ENCODE data around the gene HMCN2. TPM values are rescaled to one million over a fixed set of nuclear protein-coding genes. Genes with fewer than 3 reads are reported as not detected.

The HMCN2 gene
- total and polyA plus RNA-seq, 2 donors (not counting 1 experiment from before 2014, with no cell fraction given), result 0.01 TPM; not detected in 1

- TF ChIP-seq CTCF (IDR thresholded peaks at IDR 0.05), result no peak
- TF ChIP-seq EZH2 (IDR thresholded peaks at IDR 0.05; ENCODE audit: borderline replicate concordance, insufficient read depth, low read depth, low read length, poor library complexity, severe bottlenecking), result no peak
- CTCF ChIA-PET, result no interaction called here
- 92% methylated on average over 6 of the region's 13 CpGs for WGBS (ENCODE audit: insufficient coverage)
These were observed 25.0 kb downstream of the HMCN2 start for GRCh38 chr9:130290291-130291181.

GRCh38 chr9:130291474-130291873 lies 25.9 kb downstream of the HMCN2 start:
- DNase-seq (no peak), ATAC-seq (ENCODE audit: low read depth) (no peak)
- H3K4me1 ChIP-seq (ENCODE audit: control insufficient read depth in 2 of 2, insufficient read depth in 2 of 2, low read length in 2 of 2), result no peaks in the 10 kb centered on the region
- Mint-ChIP-seq H3K9me3 (ENCODE audit: insufficient read depth) (no peaks in the 10 kb centered on the region), H3K27me3 (peaks cover 21% of the 10 kb centered on the region), H3K27ac (no peak overlapping the region), H3K4me1 (no peaks in the 10 kb centered on the region), H3K4me3 (no peak overlapping the region)
- H2AFZ ChIP-seq (ENCODE audit: insufficient read depth, low read depth, low read length, poor library complexity, severe bottlenecking), result no peak overlapping the region
- H4K20me1 ChIP-seq (ENCODE audit: control insufficient read depth, insufficient read depth, low read length, poor library complexity, severe bottlenecking), result no peaks in the 10 kb centered on the region
- intact Hi-C loops (cut with micrococcal nuclease), result no loop called here
- no peaks in the 10 kb centered on the region for H3K9me3 ChIP-seq (ENCODE audit: control extremely low read depth in 1 of 3, control insufficient read depth in 2 of 3, insufficient read depth in 1 of 3, low read length in 2 of 3)
- TF ChIP-seq EZH2 (IDR thresholded peaks at IDR 0.05; ENCODE audit: borderline replicate concordance, insufficient read depth, low read depth, low read length, poor library complexity, severe bottlenecking), result no peak
- no peak for TF ChIP-seq CTCF (IDR thresholded peaks at IDR 0.05)
- POLR2A ChIA-PET, result no interaction called here
- H3K4me3 ChIP-seq (ENCODE audit: control extremely low read depth in 1 of 5, extremely low read depth in 1 of 5, insufficient read depth in 1 of 5, low read depth in 2 of 5, low read length in 4 of 5), result no peak overlapping the region
- H3K27me3 ChIP-seq (replicated peaks in 1 of 4; ENCODE audit: control extremely low read depth in 1 of 4, control insufficient read depth in 3 of 4, insufficient read depth in 4 of 4, low read length in 3 of 4), result no peaks in the 10 kb centered on the region
- CTCF ChIA-PET, result no interaction called here
- no peaks in the 10 kb centered on the region for H3K36me3 ChIP-seq (replicated peaks in 1 of 2; ENCODE audit: control extremely low read depth in 1 of 2, control insufficient read depth in 1 of 2, extremely low read depth in 1 of 2, insufficient read depth in 2 of 2, low read length in 1 of 2)
- H3K9ac ChIP-seq (ENCODE audit: low read length), result no peak overlapping the region
- H3K4me2 ChIP-seq (replicated peaks; ENCODE audit: low read depth, low read length, poor library complexity, severe bottlenecking), result no peak overlapping the region
- H3K27ac ChIP-seq (ENCODE audit: low read length in 2 of 2), result no peak overlapping the region
- 80% methylated on average over 1 of the region's 5 CpGs for WGBS (ENCODE audit: insufficient coverage)
- no peaks in the 10 kb centered on the region for H3K79me2 ChIP-seq (ENCODE audit: control insufficient read depth, insufficient read depth, low read length)

More at GRCh38 chr9:130290291-130291181, 25.0 kb downstream of the HMCN2 start:
- H4K20me1 ChIP-seq (ENCODE audit: control insufficient read depth, insufficient read depth, low read length, poor library complexity, severe bottlenecking), result no peaks in the 10 kb centered on the region
- no peaks in the 10 kb centered on the region for H3K4me1 ChIP-seq (ENCODE audit: control insufficient read depth in 2 of 2, insufficient read depth in 2 of 2, low read length in 2 of 2)
- H2AFZ ChIP-seq (ENCODE audit: insufficient read depth, low read depth, low read length, poor library complexity, severe bottlenecking), result no peak overlapping the region
- Mint-ChIP-seq H3K4me3 (no peak overlapping the region), H3K4me1 (no peaks in the 10 kb centered on the region), H3K9me3 (ENCODE audit: insufficient read depth) (no peaks in the 10 kb centered on the region), H3K27ac (no peak overlapping the region), H3K27me3 (peaks cover 21% of the 10 kb centered on the region)
- H3K36me3 ChIP-seq (replicated peaks in 1 of 2; ENCODE audit: control extremely low read depth in 1 of 2, control insufficient read depth in 1 of 2, extremely low read depth in 1 of 2, insufficient read depth in 2 of 2, low read length in 1 of 2), result no peaks in the 10 kb centered on the region
- no peak overlapping the region for H3K4me2 ChIP-seq (replicated peaks; ENCODE audit: low read depth, low read length, poor library complexity, severe bottlenecking)
- ATAC-seq (ENCODE audit: low read depth) (no peak), DNase-seq (no peak)
- no peaks in the 10 kb centered on the region for H3K9me3 ChIP-seq (ENCODE audit: control extremely low read depth in 1 of 3, control insufficient read depth in 2 of 3, insufficient read depth in 1 of 3, low read length in 2 of 3)
- POLR2A ChIA-PET, result no interaction called here
- no peak overlapping the region for H3K4me3 ChIP-seq (ENCODE audit: control extremely low read depth in 1 of 5, extremely low read depth in 1 of 5, insufficient read depth in 1 of 5, low read depth in 2 of 5, low read length in 4 of 5)
- intact Hi-C loops (cut with micrococcal nuclease), result no loop called here
- peaks cover 0 to 2% (median 0%) of the 10 kb centered on the region in 4 experiments for H3K27me3 ChIP-seq (replicated peaks in 1 of 4; ENCODE audit: control extremely low read depth in 1 of 4, control insufficient read depth in 3 of 4, insufficient read depth in 4 of 4, low read length in 3 of 4)
- H3K27ac ChIP-seq (ENCODE audit: low read length in 2 of 2), result no peak overlapping the region
- no peak overlapping the region for H3K9ac ChIP-seq (ENCODE audit: low read length)
- no peaks in the 10 kb centered on the region for H3K79me2 ChIP-seq (ENCODE audit: control insufficient read depth, insufficient read depth, low read length)
